Activated CD4-positive, alpha-beta T cell treated with anti-CD3 and anti-CD28 coated beads, Interleukin-2, amount 50 U/mL, for 24 hours (primary cell): ENCODE results near the gene KLF2.

ENCODE experiments used
- DNase-seq, 2 donors: peaks; one replicate each; pipeline ENCODE4 v3.0.0-alpha.2; 2020; ENCODE audit warnings: low read depth in 1 of 2, low spot score in 1 of 2

The KLF2 gene

GRCh38 chr19:16375157-16375935 lies 50.7 kb downstream of the KLF2 start:
- DNase-seq: no peak

GRCh38 chr19:16375936-16376185 lies 51.2 kb downstream of the KLF2 start:
- DNase-seq: no peak

- DNase-seq: no peak
Measured at GRCh38 chr19:16376241-16376640, 51.6 kb downstream of the KLF2 start.

GRCh38 chr19:16376649-16377048 lies 52.0 kb downstream of the KLF2 start:
- DNase-seq: no peak

- DNase-seq: no peak
Measured at GRCh38 chr19:16377521-16377920, 52.9 kb downstream of the KLF2 start.
